GM21381 (cell line): ENCODE results near the gene DLAT.
"Not testable (repeated sequence)": the region's sequence is repeated elsewhere in the genome, so short reads cannot be mapped to it uniquely, and the experiment has no call there.

Experiments used
- ATAC-seq: cut with Tn5 transposase; IDR thresholded peaks from one replicate; pipeline ENCODE4 v1.9.1; 2021; ENCODE audit warnings: mild to moderate bottlenecking, moderate library complexity; ENCODE audit not compliant: unreplicated experiment

DLAT gene

DNA sequence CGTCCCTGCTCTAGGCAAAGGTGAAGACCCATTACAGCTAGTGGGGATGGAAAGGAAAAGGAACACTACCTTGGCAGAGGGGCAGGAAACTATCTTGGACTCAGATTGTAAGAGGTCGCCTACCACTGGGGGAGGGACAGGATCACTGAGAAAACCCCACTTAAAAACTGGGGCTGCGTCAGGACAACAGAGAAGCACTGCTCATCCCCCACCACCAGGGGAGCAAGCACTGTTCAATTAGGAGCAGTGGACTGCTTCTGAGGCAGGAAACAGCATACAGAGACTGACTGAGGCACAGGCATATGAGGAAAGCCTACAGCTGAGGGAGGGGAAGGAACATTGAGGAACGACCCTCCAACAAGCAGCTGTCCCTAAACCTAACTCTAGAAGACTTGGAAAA, 20.8 kb upstream of the DLAT start:
- peak; percentile 82 for ATAC-seq

DNA sequence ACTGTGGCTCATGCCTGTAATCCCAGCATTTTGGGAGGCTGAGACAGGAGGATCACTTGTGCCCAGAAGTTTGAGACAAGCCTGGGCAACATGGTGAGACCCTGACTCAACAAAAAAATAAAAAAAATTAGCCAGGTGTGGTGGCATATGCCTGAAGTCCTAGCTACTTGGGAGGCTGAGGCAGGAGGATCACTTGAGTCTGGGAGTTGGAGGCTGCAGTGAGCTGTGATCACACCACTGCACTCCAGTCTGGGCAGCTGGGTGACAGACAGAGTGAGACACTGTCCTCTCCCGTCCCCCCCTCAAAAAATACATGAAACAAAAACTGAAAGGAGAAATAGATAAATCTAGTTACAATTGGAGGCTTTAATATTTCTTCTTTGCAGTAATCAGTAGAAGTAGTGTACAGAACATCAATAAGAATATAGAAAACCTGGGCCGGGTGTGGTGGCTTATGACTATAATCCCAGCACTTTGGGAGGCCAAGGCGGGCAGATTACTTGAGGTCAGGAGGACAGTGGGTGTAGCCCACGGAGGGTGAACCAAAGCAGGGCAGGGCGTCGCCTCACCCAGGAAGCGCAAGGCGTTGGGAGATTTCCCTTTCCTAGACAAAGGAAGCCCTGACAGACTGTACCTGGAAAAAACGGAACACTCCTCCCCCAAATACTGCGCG, 19.6 kb upstream of the DLAT start:
- ATAC-seq, result no peak

DNA sequence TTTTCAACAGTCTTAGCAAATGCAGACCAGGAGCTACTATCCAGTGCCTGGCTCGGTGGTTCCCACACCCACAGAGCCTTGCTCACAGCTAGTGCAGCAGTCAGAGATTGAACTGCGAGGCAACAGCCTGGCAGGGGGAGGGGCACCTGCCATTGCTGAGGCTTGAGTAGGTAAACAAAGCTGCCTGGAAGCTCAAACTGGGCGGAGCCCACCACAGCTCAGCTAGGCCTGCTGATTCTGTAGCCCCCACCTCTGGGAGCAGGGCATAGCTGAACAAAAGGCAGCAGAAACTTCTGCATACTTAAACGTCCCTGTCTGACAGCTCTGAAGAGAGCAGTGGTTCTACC, 19.1 kb upstream of the DLAT start:
- not testable (repeated sequence) for ATAC-seq

DNA sequence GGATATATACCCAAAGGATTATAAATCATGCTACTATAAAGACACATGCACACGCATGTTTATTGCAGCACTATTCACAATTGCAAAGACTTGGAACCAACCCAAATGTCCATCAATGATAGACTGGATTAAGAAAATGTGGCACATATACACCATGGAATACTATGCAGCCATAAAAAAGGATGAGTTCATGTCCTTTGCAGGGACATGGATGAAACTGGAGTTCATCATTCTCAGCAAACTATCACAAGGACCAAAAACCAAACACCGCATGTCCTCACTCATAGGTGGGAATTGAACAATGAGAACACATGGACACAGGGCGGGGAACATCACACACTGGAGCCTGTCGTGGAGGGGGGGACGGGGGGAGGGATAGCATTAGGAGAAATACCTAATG, 13.8 kb upstream of the DLAT start:
- ATAC-seq, result not testable (repeated sequence)

DNA sequence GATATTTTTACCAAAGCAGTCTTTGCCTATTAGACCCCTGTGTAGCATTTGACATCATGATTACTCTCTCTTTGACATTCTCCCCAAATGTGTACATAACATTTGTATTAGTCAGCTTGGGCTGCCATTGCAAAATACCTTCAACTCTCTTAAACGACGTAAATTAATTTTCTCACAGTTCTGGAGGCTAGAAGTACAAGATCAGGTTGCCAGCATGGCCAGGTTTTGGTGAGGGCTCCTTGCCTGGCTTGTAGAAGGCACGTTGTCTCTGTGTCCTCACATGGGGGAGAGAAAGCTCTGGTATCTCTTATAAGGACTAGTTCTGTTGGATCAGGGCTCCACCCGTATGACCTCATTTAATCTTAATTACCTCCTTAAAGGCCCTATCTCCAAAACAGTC, 12.3 kb upstream of the DLAT start:
- ATAC-seq, result no peak

DNA sequence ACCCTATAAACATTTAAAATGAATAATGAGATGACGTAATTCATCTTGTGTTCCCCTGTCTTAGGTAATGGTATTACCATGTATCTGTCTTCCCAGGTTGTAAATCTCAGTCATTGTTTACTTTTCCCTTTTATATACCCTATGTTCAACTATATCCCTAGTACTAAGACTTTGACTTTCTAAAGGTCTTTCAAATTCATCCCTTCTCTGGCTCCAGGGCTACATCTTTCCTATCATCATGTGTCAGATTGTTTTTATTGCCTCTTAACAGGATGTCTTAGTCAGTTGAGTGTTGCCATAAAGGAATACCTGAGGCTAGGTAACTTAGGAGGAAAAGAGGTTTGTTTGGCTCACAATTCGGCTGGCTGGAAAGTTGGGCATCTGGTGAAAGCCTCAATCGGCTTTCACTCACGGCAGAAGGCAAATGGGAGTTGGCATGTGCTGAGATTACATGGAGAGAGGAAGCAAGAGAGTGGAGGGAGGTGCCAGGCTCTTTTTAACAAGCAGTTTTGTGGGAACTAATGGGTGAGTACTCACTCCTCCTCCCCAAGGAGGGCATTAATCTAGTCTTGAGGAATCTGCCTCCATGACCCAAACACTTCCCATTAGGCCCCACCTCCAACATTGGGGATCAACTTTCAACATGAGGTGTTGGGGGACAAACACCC, 11.6 kb upstream of the DLAT start:
- no peak for ATAC-seq

DNA sequence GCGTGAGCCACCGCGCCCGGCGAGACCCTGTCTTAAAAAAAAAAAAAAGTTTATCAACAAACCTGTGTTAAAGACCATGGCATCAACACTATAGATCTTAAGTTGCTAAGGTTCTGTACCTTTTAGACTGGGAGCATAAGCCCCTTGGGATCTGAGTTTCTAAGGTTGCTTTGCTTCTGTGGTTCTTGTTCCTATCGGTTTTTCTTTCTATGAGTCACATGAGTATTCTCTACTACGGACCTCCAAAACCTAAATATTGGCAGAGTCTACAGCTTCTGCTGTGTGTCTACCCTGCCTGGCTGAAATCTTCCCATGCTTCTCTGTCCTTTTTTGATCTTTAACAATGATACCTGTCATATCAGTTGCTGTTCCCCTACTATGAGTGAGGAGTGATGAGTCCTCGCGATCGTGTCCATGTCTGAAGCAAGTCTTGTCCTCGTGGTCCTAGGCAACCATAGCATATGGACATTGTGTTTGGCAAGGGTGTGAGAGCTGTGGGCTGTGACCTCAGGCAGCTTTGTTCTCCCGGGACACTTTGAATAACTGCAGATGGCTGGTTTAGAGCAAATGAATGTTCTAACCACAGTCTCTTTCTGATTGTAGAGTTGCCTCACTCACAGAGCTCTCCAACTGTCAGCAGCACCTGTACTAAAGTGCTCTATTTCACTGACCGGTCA, 9.0 kb upstream of the DLAT start:
- ATAC-seq, result peak; percentile 84

DNA sequence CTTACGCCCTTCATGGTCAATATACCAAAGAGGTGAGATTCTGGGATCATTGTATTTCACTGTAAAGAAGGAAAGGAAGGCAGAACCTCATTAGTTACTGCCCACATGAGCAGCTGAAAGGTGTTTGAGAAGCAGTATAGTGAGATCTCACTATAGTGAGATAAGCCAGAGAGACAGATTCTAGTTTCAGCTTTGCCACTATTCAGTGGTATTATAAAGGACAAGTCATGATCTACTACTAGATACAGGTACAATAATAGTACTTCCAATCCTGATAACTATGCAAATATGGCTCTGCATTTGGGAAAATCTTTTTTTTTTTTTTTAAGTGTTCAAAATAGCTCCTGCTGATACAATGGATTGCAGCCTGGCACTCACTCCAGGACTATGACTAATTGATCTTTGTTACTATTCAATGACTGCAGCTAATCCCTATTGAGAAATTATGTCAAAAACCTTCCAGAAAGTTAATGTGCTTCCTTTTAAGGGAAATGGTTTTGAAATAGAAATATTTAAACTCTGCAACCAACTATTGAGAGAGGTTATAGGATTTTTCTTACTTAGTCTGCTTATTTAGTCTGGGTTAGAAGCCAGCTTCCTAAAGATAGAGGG, 8.3 kb upstream of the DLAT start:
- ATAC-seq, result peak; percentile 44

DNA sequence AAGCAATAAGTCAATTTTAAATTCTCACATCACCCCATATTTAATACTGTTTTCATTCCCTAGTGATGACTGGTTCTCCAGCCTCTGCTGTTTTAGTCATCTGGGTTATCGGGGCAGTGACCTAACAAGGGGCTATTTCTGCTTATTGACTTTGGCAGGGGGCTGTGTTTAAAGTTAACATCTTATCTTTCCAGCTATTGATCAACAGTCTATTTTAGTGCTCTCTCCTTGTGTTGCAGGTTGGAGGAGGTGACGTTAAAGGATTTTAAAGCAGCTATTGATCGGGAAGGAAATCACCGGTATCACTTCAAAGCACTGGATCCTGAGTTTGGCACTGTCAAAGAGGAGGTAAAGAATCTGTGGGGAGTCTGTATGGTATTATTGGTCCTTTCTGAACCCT, 7.7 kb upstream of the DLAT start:
- ATAC-seq, result no peak

DNA sequence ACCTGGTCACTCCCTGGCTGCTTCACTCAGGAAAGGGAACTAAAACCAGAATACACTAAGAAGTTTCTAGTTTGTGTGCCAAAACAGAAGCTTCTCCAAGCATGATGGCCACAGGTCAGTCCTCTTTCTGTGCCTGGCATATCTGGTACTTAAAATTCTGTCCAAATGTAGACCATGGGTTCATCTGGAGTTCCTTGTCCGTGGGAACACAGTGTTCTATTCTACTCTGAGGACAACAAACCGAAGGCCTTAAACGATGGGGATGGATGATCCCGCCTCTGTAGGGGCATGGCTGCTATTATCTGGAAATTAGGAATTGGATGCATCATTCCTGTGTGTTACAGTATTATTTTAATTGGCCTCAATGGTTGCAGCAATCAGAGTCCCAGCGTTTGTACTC, 6.1 kb upstream of the DLAT start:
- no peak for ATAC-seq

DNA sequence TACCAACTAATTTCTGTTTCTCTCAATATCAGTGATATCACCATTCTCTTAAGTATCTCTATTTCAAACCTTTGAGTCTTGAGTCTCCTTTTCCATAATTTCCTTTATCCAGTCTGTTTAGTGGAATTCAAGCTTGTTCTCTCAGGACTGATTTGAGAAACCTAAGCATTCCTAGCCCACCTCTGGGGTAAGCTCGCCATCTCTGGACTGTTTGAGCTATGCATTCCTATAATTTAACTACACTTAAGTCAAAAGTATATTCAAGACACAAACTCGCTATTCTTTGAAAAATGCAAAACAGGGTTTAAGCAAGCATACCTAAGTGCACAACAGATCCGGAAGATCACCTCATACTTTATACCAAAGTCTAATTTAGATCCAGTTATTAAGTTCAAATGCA, 2.1 kb upstream of the DLAT start:
- no peak for ATAC-seq

DNA sequence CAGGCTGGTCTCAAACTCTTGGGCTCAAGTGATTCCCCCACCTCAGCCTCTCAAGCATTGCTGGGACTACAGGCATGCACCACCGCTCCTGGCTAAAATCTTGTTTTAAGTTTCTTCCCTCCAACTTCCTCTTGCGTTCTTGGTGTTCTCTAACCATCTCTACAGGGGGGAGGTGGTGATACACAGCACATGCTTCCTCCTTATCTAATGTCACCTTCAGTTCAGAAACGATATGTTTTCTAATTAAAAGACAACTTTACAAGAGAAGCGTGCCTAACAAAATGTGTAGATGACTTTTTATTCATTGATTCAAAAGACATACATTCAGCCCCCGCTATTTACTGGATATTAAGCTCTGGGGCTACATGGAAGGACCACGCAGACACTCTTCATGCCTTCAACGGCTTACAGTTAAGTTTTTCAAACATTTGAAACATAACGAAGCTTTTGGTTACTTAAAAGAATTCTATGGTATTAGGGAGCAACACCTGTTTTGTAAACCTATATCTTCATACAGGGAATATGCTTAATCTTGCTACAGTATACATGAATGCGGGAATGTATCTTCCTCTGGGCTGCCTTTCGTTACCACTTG, 933 bp upstream of the DLAT start:
- no peak for ATAC-seq

DNA sequence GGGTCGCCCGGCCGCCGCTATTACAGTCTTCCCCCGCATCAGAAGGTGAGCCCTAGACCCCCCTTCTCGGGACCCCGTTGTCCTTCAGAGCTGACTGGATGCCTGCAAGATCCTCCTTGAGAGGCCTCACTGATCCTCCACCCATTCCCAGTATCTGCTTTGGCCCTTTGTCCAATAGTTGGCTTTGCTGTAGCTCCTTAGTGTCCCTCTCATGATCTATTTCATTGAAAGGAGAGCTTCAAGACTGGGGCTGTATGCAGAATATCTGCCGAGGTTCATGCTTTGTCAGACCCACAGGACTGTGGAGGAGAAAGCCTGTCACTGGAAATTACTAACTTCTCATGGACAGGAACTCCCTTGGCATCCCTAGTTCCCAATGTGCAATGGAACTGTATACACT, 499 bp downstream of the DLAT start:
- no peak for ATAC-seq

DNA sequence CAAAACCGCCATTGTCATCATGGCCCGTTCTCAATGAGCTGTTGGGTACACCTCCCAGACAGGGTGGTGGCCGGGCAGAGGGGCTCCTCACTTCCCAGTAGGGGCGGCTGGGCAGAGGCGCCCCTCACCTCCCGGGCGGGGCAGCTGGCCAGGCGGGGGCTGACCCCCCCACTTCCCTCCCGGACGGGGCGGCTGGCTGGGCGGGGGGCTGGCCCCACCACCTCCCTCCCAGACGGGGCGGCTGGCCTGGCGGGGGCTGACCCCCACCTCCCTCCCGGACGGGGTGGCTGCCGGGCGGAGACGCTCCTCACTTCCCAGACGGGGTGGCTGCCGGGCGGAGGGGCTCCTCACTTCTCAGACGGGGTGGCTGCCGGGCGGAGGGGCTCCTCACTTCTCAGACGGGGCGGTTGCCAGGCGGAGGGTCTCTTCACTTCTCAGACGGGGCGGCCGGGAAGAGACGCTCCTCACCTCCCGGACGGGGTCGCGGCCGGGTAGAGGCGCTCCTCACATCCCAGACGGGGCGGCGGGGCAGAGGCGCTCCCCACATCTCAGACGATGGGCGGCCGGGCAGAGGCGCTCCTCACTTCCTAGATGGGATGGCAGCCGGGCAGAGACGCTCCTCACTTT, 1.7 kb downstream of the DLAT start:
- not testable (repeated sequence) for ATAC-seq

DNA sequence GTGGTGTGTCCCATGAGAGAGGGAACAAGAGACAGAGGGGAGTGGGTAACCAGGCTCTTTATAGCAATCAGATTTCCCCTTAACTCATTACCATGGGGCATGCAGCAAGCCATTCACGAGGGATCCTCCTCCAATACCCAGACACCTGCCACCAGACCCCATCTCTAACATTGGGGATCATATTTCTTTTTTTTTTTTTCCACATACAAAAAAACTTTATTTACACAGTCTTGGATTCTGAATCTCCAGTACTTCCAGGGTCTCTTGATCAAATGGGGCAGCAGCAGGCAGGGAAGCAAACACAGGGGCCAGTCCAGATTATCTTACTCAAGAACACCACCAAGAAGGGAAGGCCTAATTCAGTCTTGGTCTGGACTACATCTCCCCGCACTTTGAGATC, 4.3 kb downstream of the DLAT start:
- ATAC-seq, result no peak

DNA sequence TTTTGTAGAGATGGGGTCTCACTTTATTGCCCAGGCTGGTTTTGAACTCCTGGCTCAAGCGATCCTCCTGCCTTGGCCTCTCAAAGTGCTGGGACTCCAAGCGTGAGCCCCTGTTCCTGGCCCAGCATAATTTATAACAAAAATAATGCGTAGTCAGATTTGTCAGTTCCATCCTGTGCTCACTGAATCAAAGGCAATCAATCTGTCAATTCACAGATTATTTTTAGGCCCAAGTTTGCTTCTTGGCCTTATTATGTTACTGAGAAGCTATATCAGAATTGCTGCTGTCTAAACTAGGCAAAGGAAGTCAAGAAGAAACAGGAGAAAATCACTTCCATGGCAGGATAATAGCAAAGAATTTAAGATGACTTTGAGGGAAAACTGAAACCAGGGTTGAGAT, 8.7 kb downstream of the DLAT start:
- ATAC-seq, result no peak

DNA sequence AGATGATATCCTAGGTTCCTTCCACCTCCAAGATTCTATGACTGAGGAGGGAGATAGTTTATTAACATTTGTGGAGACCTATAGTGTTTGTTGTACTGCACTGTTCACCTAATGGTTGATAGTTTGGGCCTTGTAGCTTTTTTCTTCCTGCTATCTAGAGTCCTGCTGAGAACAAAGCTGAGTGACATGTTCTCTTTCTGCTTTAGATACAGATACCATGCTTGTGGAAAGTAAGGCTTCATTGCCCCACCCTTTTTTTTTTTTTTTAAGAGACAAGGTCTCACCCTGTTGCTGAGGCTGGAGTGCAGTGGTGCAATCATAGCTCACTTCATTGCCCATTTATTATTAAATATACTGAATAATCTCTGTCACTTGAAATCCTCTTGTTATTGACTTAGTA, 12.3 kb downstream of the DLAT start:
- no peak for ATAC-seq

DNA sequence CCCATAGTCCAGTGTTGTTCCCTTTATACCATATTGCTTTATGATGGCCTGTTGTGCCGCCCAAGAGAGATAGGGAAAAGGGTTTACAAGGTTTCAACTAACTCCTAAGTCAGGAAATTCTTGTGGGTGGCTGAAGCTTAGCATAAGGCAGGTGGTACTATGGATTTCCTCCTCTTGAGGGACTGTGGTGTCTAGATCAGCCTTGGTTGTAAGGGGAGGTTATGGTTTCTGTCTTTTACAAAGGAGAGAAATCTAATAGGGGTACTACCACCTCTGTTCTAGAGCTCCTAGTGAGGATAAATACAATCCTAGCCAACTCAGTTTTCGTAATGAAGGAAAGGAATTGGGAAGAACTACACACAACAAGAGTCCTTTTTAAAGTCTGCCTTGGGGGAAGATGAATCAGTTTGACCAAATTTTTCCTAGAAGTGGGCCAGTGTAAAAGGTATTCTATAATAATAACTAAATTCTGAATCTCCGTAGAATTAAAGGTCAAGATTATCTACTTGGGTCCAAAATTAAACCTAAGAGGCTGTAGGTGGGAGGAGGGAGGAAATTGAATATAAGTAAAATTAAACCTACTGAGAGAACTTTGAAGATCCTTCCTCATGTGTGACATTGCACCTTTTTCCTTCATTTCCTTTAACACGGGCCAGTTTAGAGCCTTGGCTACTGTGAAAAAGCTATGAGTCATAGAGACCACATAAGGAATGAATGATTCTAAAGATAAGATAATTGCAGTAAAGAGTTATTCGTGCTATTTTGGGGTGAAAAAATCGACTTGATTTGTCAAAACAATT, 17.2 kb downstream of the DLAT start:
- ATAC-seq, result no peak

DNA sequence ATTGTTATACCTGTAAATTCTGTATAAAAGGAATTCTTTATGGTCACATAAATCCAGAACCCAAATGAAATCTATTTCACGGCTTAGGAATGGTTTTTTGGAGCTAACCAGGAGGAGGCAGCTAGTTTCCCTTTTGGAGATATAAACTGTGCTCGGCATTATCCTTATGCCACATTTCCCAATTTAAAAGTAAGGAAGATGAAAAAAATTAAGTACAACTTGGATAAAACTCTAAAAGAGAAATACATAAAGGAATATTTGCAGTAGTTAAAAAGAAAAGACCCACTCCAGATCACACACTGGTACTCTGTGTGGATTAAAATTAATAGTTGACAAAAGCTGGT, 17.7 kb downstream of the DLAT start:
- no peak for ATAC-seq

DNA sequence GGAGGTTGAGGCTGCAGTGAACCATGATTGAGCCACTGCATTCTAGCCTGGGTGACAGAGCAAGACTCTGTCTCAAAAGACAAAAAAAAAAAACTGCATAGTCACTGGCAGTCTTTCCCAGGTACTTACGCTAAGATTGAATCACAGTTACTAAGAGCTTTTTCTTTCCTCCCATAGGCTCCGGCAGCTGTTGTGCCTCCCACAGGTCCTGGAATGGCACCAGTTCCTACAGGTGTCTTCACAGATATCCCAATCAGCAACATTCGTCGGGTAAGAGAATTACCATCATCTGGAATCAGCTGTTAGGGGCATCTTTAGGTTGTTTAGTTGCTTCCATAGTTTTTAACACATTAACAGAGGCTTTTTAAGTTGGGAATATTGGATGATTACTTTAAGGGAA, 19.8 kb downstream of the DLAT start:
- no peak for ATAC-seq

DNA sequence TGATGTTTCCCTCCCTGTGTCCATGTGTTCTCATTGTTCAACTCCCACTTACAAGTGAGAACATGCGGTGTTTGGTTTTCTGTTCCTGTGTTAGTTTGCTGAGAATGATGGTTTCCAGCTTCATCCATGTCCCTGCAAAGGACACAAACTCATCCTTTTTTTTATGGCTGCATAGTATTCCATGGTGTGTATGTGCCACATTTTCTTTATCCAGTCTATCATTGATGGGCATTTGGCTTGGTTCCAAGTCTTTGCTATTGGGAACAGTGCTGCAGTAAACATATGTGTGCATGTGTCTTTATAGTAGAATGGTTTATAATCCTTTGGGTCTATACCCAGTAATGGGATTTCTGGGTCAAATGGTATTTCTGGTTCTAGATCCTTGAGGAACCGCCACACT, 21.4 kb downstream of the DLAT start:
- not testable (repeated sequence) for ATAC-seq
